ENCODE results near the gene RPS6KA2. TPM values are rescaled to one million over a fixed set of nuclear protein-coding genes. Genes with fewer than 3 reads are reported as not detected.

Gene RPS6KA2
- total and polyA plus RNA-seq, 2 donors (not counting 3 experiments of a cell fraction or from before 2014, with no cell fraction given), result 54.5 to 75.8 TPM

- no peaks in the 10 kb centered on the region for H3K9me3 ChIP-seq (replicated peaks; ENCODE audit: control insufficient read depth, insufficient read depth, low read length)
- TF ChIP-seq POLR2A (IDR thresholded peaks at IDR 0.05; ENCODE audit: low read depth, low read length), result no peak
- no peak for TF ChIP-seq EZH2 (IDR thresholded peaks at IDR 0.05; ENCODE audit: borderline replicate concordance, low read depth, low read length, severe bottlenecking)
- TF ChIP-seq POLR2AphosphoS5 (IDR thresholded peaks at IDR 0.05; ENCODE audit: insufficient read depth, low read depth, low read length), result no peak
- TF ChIP-seq JUN (IDR thresholded peaks at IDR 0.05; ENCODE audit: borderline replicate concordance, insufficient read depth, insufficient read length, low read depth), result no peak
- no peak for TF ChIP-seq CTCF (IDR thresholded peaks at IDR 0.05; ENCODE audit: extremely low read depth in 1 of 2, insufficient read depth in 1 of 2, low read depth in 1 of 2, low read length in 2 of 2)
- no peak for TF ChIP-seq MAX (IDR thresholded peaks at IDR 0.05; ENCODE audit: insufficient read depth, insufficient read length)
- peak; percentile 59 for TF ChIP-seq FOS (IDR thresholded peaks at IDR 0.05; ENCODE audit: borderline replicate concordance, insufficient read depth, low read length)
- peak; percentile 16 for DNase-seq (ENCODE audit: low read depth, low spot score)
- dilution Hi-C loops (cut with MboI; ENCODE audit: extremely low pct_ligation_motif_present, low sequenced_read_pairs), result no loop called here
- no TSS peak for BruUV-seq (replicated peaks)
- no peaks in the 10 kb centered on the region for H3K79me2 ChIP-seq (ENCODE audit: control insufficient read depth, insufficient read depth, low read length)
- CTCF ChIA-PET, result interaction anchor here (1.3 kb wide), 1 partner anchor 27 kb away, joined by 4 read pairs; no protein-coding TSS in a partner anchor
- H4K20me1 ChIP-seq (replicated peaks; ENCODE audit: control insufficient read depth, extremely low read depth, insufficient read depth, low read length), result no peaks in the 10 kb centered on the region
- no peak overlapping the region for H2AFZ ChIP-seq (ENCODE audit: low read depth, low read length)
- no peak overlapping the region for H3K4me3 ChIP-seq (replicated peaks in 1 of 3; ENCODE audit: insufficient read depth in 1 of 3, low read depth in 1 of 3, low read length in 3 of 3)
- no peak overlapping the region for H3K4me2 ChIP-seq (ENCODE audit: insufficient read depth, low read length)
- H3K27me3 ChIP-seq (ENCODE audit: control insufficient read depth in 2 of 2, insufficient read depth in 2 of 2, low read length in 2 of 2), result no peaks in the 10 kb centered on the region
- no peak overlapping the region for H3K9ac ChIP-seq (replicated peaks; ENCODE audit: extremely low read depth, insufficient read depth, low read length)
- H3K9me1 ChIP-seq (replicated peaks; ENCODE audit: control insufficient read depth, extremely low read depth, insufficient read depth, low read length), result no peaks in the 10 kb centered on the region
- H3K36me3 ChIP-seq (ENCODE audit: control insufficient read depth in 2 of 2, extremely low read depth in 1 of 2, insufficient read depth in 2 of 2, low read length in 2 of 2), result peaks cover 3 to 11% of the 10 kb centered on the region in 2 experiments
- FAIRE-seq, result no peak
- intact Hi-C loops (cut with micrococcal nuclease), result no loop called here
- H3K27ac ChIP-seq (ENCODE audit: insufficient read depth, low read depth, low read length), result no peak overlapping the region
- POLR2A ChIA-PET, result no interaction called here
- H3K4me1 ChIP-seq (ENCODE audit: control insufficient read depth, extremely low read depth, insufficient read depth, low read length), result peaks cover 9% of the 10 kb centered on the region
These were observed 84.5 kb downstream of the RPS6KA2 start for GRCh38 chr6:166542580-166542912.

All from endothelial cell of umbilical vein (primary cell).